Stimulated activated CD4-positive, alpha-beta T cell treated with anti-CD3 and anti-CD28 coated beads, Interleukin-2, amount 100 ng/mL, for 48 hours (primary cell): ENCODE data around the gene PATE4.

ENCODE experiments used
- DNase-seq, 2 donors: peaks; one replicate each; pipeline ENCODE4 v3.0.0-alpha.2; 2020

Gene PATE4

DNA sequence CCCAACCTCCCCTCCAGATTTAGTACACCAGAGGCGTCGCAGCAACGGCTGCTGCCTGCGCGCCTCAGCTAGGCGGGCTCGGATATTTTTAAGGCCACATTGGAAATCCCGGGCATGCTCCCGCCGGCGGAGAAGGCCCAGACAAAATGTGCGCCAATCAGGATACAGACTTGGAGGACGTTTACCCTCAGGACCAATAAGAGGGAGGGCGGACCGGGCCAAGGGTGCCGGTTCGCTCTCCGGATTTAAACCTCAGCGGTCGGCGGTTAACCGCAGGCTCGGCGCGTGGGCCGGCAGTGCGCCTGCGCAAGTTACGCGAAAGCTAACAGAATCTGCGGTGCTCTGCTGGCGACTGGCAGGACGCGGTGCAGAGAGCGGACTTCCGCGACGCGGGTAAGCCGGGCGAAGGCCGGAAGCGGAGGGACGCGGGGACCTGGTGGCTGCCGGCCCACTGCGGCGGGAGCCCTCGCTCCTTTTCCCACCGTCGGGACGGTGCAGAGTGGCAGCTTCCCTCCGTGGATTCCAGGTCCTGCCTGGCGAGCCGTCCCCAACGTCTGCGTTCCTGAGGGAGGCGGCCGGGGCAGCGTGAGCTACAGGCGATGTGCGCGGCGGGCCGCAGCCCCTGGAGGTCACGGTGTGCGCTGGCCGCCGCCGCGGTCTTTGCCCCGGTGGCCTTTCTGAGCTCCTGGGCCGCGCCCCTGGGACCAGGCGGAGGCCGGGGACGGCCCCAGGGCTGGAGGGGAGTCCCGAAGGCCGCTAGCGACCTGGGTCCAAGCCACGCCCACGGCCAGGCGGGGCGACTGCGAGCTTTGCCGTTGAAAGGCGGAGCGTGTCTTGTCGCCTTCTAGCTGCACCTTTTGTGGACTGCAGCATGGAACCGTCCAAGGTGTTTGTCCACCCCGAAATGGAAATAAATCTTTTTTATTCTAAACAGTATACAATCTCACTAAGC is 54.5 kb downstream of the PATE4 start, which contains the start of gene HYLS1:
Gene HYLS1 (plus strand): TSS at position 296 of the 952 bp plus-strand sequence. CDS start 11,701 bp downstream, outside the sequence.
- peak; percentile 98 for DNase-seq
